Measurements from ENCODE around the gene ZNF442.
"Not testable (repeated sequence)": the region's sequence is repeated elsewhere in the genome, so short reads cannot be mapped to it uniquely, and the experiment has no call there.

The ZNF442 gene

GRCh38 chr19:12365236-12366162 lies at the start of gene ZNF442:
Gene ZNF442 (minus strand): TSS chr19:12365683. CDS start chr19:12363631, 2,052 bp downstream.
- Histone ChIP-seq H3K4me1 (peaks cover 10 to 26% (median 23%) of the 10 kb centered on the region in 10 experiments; a peak in 19 of 20 replicates), H4K20me1 (no peaks in the 10 kb centered on the region), H3K4me3 (peak within 1 kb of the TSS; percentile 75 to 94 (median 87)), H3K27ac (peak within 1 kb of the TSS; percentile 63 to 88 (median 81)), H3K27me3 (peaks cover 0 to 9% (median 0%) of the 10 kb centered on the region in 11 experiments; a peak in 3 of 22 replicates), H3K9me3 (replicated peaks in 1 of 11) (peaks cover 35 to 77% (median 48%) of the 10 kb centered on the region in 11 experiments; a peak in 21 of 22 replicates), H3K9ac (peak within 1 kb of the TSS; percentile 82 to 96 (median 88)), H3K36me3 (0 out of 22 replicates have a peak, but pooled peaks cover 0 to 5% (median 0%) of the 10 kb centered on the region in 11 experiments), H3K4me2 (peak within 1 kb of the TSS; percentile 82 to 97 (median 94))
- TF ChIP-seq Cebpa-rat (IDR thresholded peaks at IDR 0.05), result no peak

- Histone ChIP-seq H3K27ac (no peak overlapping the region), H3K4me1 (peaks cover 0 to 8% (median 0%) of the 10 kb centered on the region in 10 experiments; a peak in 6 of 20 replicates), H3K9me3 (replicated peaks in 1 of 11) (peaks cover 58 to 93% (median 77%) of the 10 kb centered on the region in 11 experiments), H4K20me1 (no peaks in the 10 kb centered on the region), H3K36me3 (peaks cover 2 to 24% (median 11%) of the 10 kb centered on the region in 11 experiments; a peak in 13 of 22 replicates), H3K4me2 (peak overlapping the region in 4 of 11 experiments; percentile 12 to 48 (median 23); a peak in 5 of 22 replicates), H3K9ac (no peak overlapping the region), H3K4me3 (no peak overlapping the region), H3K27me3 (no peaks in the 10 kb centered on the region)
- no peak for TF ChIP-seq Cebpa-rat (IDR thresholded peaks at IDR 0.05)
Measured at GRCh38 chr19:12411893-12412292, 46.4 kb upstream of the ZNF442 start.

DNA sequence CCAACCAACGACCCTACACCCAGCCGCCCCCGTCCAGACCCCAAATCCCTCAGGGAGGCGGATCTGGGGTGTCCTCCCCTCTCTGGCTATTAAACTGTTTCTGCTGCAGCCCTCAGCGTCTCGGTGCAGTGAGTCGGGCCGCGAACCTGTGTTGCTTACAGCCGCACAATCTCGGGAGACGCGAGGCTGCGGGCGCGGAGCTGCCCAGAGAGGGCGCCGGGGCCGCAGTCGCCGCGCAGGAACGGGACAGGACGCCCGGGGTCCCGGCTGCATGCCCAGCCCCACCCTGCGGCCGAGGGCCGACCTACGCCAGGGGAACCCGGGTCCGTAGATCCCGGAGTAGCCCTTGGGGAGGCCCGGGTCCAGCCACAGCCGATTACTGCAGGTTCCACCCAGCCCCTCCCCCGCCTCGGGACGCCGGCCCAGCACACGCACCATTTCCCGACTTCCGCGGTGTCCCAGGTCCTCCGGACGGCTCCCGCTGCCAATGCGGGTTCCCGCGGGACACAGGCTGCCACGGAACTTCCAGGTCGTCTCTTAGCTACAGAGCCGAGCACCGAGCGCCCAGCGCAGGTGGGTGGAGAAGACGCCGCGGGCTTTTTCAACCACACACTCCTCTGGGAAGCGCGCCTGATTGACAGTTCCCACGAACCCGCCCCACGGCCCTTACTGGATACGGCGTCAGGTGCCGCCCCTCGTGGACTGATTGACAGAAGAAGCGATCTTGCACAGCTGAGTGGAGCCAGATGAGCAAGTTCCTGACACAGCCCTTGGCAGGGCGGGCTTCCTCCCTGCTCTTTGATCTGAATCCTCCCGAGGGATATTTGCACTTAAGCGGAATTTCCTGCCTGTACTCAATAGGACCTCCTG lies 35.4 kb upstream of the ZNF442 start, which contains the start of gene ZNF799:
ZNF799 (minus strand) TSS at position 639 of the 870 bp plus-strand sequence; CDS start at position 438, 201 bp downstream.
- Histone ChIP-seq H3K4me2 (peak within 1 kb of the TSS; percentile 77 to 99 (median 93)), H3K9ac (peak within 1 kb of the TSS; percentile 66 to 83 (median 79)), H3K36me3 (peaks cover 0 to 8% (median 0%) of the 10 kb centered on the region in 11 experiments; a peak in 5 of 22 replicates), H3K4me1 (peaks cover 8 to 17% (median 12%) of the 10 kb centered on the region in 10 experiments), H4K20me1 (peaks cover 0 to 12% (median 0%) of the 10 kb centered on the region in 11 experiments; a peak in 4 of 22 replicates), H3K27ac (peak within 1 kb of the TSS; percentile 46 to 81 (median 75)), H3K4me3 (peak within 1 kb of the TSS; percentile 72 to 86 (median 82)), H3K27me3 (no peaks in the 10 kb centered on the region), H3K9me3 (replicated peaks in 1 of 11) (peaks cover 37 to 55% (median 49%) of the 10 kb centered on the region in 11 experiments)
- TF ChIP-seq Cebpa-rat (IDR thresholded peaks at IDR 0.05), result 0 out of 22 replicates have a peak, but pooled peaks of 1 of the 11 experiments have one; percentile 8

DNA sequence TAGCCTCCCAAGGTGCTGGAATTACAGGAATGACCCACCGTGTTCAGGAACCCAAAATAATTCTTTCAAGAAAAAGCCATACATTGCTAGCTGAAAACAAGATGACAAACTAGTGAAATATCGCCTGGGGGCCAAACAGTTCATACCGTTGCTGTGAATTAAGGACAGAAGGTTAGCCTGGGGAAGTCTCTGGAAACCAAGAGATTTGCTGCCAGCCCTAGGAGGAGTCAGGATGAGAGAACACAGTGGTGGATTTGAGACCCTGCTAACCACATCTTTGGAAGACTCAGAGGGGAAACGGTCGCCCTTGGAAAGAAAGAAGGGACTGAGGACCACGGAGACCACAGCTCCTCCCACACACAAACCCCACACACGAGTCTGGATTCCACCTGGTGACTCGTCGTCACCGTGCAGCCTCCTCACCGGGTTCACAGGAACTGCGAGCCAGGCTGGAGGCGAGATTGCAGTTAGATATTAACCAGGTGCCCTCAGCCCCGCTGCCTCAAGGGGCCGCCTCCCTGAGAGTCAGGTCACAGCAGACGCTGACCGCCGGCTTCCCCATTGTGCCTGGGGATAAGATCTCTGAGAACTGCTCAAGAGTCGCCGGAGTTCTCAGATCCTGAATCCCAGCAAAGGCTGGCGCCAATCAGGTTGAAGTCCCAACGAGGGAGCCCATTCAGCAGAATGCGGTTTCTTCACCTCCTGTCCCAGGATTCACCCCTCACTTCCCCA lies 34.6 kb upstream of the ZNF442 start:
- peak overlapping the region; percentile 72 to 86 (median 82) for H3K4me3 ChIP-seq
- H3K4me2 ChIP-seq, result peak overlapping the region; percentile 77 to 99 (median 93)
- peaks cover 0 to 12% (median 0%) of the 10 kb centered on the region in 11 experiments; a peak in 4 of 22 replicates for H4K20me1 ChIP-seq
- peaks cover 8 to 17% (median 12%) of the 10 kb centered on the region in 10 experiments for H3K4me1 ChIP-seq
- H3K27ac ChIP-seq, result peak overlapping the region; percentile 46 to 81 (median 75); a peak in 21 of 22 replicates
- H3K27me3 ChIP-seq, result not testable (repeated sequence)
- peaks cover 0 to 15% (median 0%) of the 10 kb centered on the region in 11 experiments; a peak in 7 of 22 replicates for H3K36me3 ChIP-seq
- peak overlapping the region; percentile 66 to 83 (median 79) for H3K9ac ChIP-seq
- H3K9me3 ChIP-seq (replicated peaks in 1 of 11), result peaks cover 35 to 55% (median 49%) of the 10 kb centered on the region in 11 experiments

- not testable (repeated sequence) for H3K4me1 ChIP-seq, H3K9ac ChIP-seq, H3K4me2 ChIP-seq, H3K27ac ChIP-seq, H3K27me3 ChIP-seq, H4K20me1 ChIP-seq
- Histone ChIP-seq H3K4me3 (peak overlapping the region in 4 of 10 experiments; percentile 18 to 33 (median 22); a peak in 5 of 20 replicates), H3K9me3 (replicated peaks in 1 of 11) (peaks cover 65 to 94% (median 79%) of the 10 kb centered on the region in 11 experiments), H3K36me3 (peaks cover 44 to 79% (median 57%) of the 10 kb centered on the region in 11 experiments)
Measured at GRCh38 chr19:12391148-12391547, 25.7 kb upstream of the ZNF442 start.

GRCh38 chr19:12386365-12386764 lies 20.9 kb upstream of the ZNF442 start:
- not testable (repeated sequence) for H3K27me3 ChIP-seq

DNA sequence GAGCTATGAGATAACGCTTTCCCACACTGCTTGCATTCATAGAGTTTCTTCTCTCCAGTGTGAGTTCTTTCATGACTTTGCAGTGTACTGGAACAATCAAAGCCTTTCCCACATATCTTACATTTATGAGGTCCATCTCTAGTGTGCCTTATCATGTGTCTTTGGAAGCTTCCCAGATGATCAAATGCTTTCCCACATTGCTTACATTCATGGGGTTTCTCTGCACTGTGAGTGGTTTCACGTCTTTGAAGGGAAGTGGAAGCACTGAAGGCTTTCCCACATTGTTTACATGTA lies 14.9 kb upstream of the ZNF442 start:
- Histone ChIP-seq H3K4me2 (no peak overlapping the region), H3K36me3 (peaks cover 12 to 79% (median 49%) of the 10 kb centered on the region in 11 experiments; a peak in 20 of 22 replicates), H3K27ac (no peak overlapping the region), H3K27me3 (no peaks in the 10 kb centered on the region), H3K9ac (no peak overlapping the region), H3K9me3 (replicated peaks in 1 of 11) (peaks cover 86 to 100% (median 95%) of the 10 kb centered on the region in 11 experiments), H3K4me3 (peak overlapping the region in 1 of 10 experiments; percentile 2; a peak in 1 of 20 replicates), H3K4me1 (no peaks in the 10 kb centered on the region), H4K20me1 (no peaks in the 10 kb centered on the region)
- no peak for TF ChIP-seq Cebpa-rat (IDR thresholded peaks at IDR 0.05)

More at GRCh38 chr19:12386365-12386764, 20.9 kb upstream of the ZNF442 start:
- Histone ChIP-seq H3K36me3 (peaks cover 30 to 78% (median 55%) of the 10 kb centered on the region in 11 experiments), H3K9me3 (replicated peaks in 1 of 11) (peaks cover 68 to 99% (median 83%) of the 10 kb centered on the region in 11 experiments)
- not testable (repeated sequence) for H3K4me2 ChIP-seq, H3K4me3 ChIP-seq, H3K27ac ChIP-seq, H3K9ac ChIP-seq, H4K20me1 ChIP-seq, H3K4me1 ChIP-seq

Data from BLaER1 treated with 17β-estradiol and CSF1 and Interleukin-3, amounts not matched to agents 10 nM and 100 nM (cell line).